HK-2 (cell line): ENCODE data around the gene TMEM45A.
"Not testable (repeated sequence)": the region's sequence is repeated elsewhere in the genome, so short reads cannot be mapped to it uniquely, and the experiment has no call there.

Experiments used
- DNase-seq: peaks from one replicate; pipeline ENCODE4 v3.0.0-alpha.2; 2018; ENCODE audit not compliant: unreplicated experiment

The TMEM45A gene

GRCh38 chr3:100533176-100533575 lies 40.8 kb downstream of the TMEM45A start:
- no peak for DNase-seq

- DNase-seq = no peak
These were observed 43.2 kb downstream of the TMEM45A start for GRCh38 chr3:100535610-100535943.

GRCh38 chr3:100536093-100536492 lies 43.7 kb downstream of the TMEM45A start:
- no peak for DNase-seq

- no peak for DNase-seq
These were observed 45.4 kb downstream of the TMEM45A start for GRCh38 chr3:100537646-100538338.

- DNase-seq = no peak
These were observed 45.9 kb downstream of the TMEM45A start for GRCh38 chr3:100538339-100538706.

- DNase-seq = no peak
These were observed 48.4 kb downstream of the TMEM45A start for GRCh38 chr3:100540791-100541334.

- not testable (repeated sequence) for DNase-seq
These were observed 49.0 kb downstream of the TMEM45A start for GRCh38 chr3:100541428-100541827.

GRCh38 chr3:100545371-100545770 lies 53.0 kb downstream of the TMEM45A start:
- no peak for DNase-seq

GRCh38 chr3:100546020-100546744 lies 53.8 kb downstream of the TMEM45A start:
- no peak for DNase-seq

GRCh38 chr3:100548053-100548452 lies 55.6 kb downstream of the TMEM45A start:
- no peak for DNase-seq

GRCh38 chr3:100553618-100554372 lies 61.4 kb downstream of the TMEM45A start:
- DNase-seq = no peak

- no peak for DNase-seq
These were observed 61.9 kb downstream of the TMEM45A start for GRCh38 chr3:100554373-100554676.

- DNase-seq = no peak
These were observed 64.4 kb downstream of the TMEM45A start for GRCh38 chr3:100556673-100557310.

GRCh38 chr3:100558233-100558632 lies 65.8 kb downstream of the TMEM45A start:
- no peak for DNase-seq

GRCh38 chr3:100560426-100560825 lies 68.0 kb downstream of the TMEM45A start:
- no peak for DNase-seq

- DNase-seq = no peak
These were observed 69.2 kb downstream of the TMEM45A start for GRCh38 chr3:100561459-100562158.

GRCh38 chr3:100562224-100562857 lies 69.9 kb downstream of the TMEM45A start:
- DNase-seq = no peak

- DNase-seq = no peak
These were observed 70.8 kb downstream of the TMEM45A start for GRCh38 chr3:100563228-100563627.

- no peak for DNase-seq
These were observed 71.3 kb downstream of the TMEM45A start for GRCh38 chr3:100563652-100564211.

GRCh38 chr3:100570811-100571210 lies 78.4 kb downstream of the TMEM45A start:
- no peak for DNase-seq

GRCh38 chr3:100574536-100574935 lies 82.1 kb downstream of the TMEM45A start:
- DNase-seq = no peak
